Testis (tissue), 2 donors: ENCODE data around the gene IL10.

ENCODE experiments used
- CTCF ChIP-seq, 3 experiments: fragments of 450-650 bp in 2 of 3; fragments of 200-600 bp in 1 of 3; sonication (generic) in 1 of 3; IDR thresholded peaks; one replicate each; pipeline ENCODE4 v1.5.1; 2016 to 2019; ENCODE audit warnings: antibody characterized with exemption in 3 of 3, mild to moderate bottlenecking in 2 of 3, moderate library complexity in 1 of 3
- POLR2A ChIP-seq: fragments of 450-650 bp; IDR thresholded peaks from one replicate; pipeline ENCODE4 v1.6.1; 2017; ENCODE audit warnings: antibody characterized with exemption, mild to moderate bottlenecking, moderate library complexity

GRCh38 chr1:206760590-206760989, 11.7 kb downstream of the IL10 start:
- TF ChIP-seq CTCF (IDR thresholded peaks at IDR 0.05) (no peak), POLR2A (no peak)
